Right lobe of liver (tissue), 4 donors: ENCODE results near the gene GPALPP1.
"Not testable (repeated sequence)": the region's sequence is repeated elsewhere in the genome, so short reads cannot be mapped to it uniquely, and the experiment has no call there.

Source experiments
- POLR2A ChIP-seq: fragments of 450-650 bp; IDR thresholded peaks from one replicate; pipeline ENCODE4 v1.6.1; 2017; ENCODE audit warnings: antibody characterized with exemption, mild to moderate bottlenecking
- TF ChIP-seq, protein P1 (sequence below), 4 donors: fragments of 200-600 bp in 3 of 4; fragments of 450-650 bp in 1 of 4; IDR thresholded peaks; one replicate each; pipeline versions ENCODE4 v1.5.1 to v1.8.0; 2016 to 2022; ENCODE audit warnings: antibody characterized with exemption in 4 of 4, mild to moderate bottlenecking in 2 of 4
- donor health status: DM: no; HTN: no; CAD: no.
- donor health status: DM: no; HTN: no; CAD: no.
- donor health status: DM: no; HTN: yes; CAD: no.

DNA sequence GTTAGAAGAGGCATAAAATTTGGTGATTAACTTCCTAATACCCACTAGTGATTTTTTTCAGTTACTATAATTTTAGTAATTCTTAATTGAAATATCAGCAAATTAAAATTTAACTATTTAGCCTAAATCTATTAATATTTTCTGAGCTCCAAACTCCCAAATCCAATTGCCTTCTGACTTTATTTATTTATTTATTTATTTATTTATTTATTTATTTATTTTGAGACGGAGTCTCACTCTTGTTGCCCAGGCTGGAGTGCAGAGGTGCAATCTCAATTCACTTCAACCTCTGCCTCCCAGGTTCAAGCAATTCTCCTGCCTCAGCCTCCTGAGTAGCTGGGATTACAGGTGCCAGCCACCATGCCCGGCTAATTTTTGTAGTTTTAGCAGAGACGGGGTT lies 74.6 kb downstream of the GPALPP1 start:
- TF ChIP-seq, protein P1, sequence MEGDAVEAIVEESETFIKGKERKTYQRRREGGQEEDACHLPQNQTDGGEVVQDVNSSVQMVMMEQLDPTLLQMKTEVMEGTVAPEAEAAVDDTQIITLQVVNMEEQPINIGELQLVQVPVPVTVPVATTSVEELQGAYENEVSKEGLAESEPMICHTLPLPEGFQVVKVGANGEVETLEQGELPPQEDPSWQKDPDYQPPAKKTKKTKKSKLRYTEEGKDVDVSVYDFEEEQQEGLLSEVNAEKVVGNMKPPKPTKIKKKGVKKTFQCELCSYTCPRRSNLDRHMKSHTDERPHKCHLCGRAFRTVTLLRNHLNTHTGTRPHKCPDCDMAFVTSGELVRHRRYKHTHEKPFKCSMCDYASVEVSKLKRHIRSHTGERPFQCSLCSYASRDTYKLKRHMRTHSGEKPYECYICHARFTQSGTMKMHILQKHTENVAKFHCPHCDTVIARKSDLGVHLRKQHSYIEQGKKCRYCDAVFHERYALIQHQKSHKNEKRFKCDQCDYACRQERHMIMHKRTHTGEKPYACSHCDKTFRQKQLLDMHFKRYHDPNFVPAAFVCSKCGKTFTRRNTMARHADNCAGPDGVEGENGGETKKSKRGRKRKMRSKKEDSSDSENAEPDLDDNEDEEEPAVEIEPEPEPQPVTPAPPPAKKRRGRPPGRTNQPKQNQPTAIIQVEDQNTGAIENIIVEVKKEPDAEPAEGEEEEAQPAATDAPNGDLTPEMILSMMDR (IDR thresholded peaks at IDR 0.05) = not testable (repeated sequence)
- TF ChIP-seq POLR2A = not testable (repeated sequence)
